ENCODE measurements around the gene LARGE1. TPM values are rescaled to one million over a fixed set of nuclear protein-coding genes. Genes with fewer than 3 reads are reported as not detected.
A peak's percentile ranks its signal among the peaks of the same experiment; 100 is the strongest.

Gene LARGE1
- total RNA-seq, 4 donors from 2014 or later = 11.8 to 33.2 (median 22.6) TPM

DNA sequence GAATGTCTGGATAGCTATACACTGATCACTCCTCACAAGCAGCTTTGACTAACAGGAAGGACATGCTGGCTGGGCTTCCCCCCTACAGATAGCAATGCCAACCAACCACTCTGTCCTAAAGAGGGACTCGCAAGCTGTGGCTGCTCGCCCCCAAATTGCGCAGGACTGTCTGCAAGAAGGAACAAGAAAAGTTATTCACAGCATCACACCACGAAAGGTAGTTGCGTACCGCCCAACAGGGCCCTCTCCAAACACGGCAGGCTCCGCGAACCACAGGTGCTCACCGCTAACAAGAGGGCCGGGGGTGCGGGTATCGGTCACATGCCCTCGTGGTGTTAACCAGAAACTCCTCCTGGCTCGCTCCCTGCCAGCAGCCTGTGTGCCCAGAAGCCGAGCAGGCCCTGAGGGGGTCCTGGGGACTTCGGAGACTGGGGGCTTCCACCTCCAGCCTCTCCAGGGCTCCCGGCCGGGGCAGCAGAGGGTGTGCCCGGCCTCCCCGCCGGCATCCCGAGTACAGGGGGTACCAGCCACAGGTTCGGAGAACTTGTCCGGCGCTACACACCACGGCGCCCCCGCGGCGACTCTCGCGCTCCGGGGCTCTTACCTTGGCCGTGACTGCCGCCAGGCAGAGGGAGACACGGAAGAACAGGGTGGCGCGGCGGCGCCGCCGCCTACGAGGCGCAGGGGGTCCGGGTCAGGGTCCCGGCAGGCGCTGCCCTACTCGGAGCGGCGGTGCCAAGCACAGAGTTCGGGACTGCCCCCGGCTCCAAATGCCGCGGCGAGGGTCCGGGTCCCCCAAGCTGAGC lies 682 bp downstream of the LARGE1 start:
- 0 to 1% methylated on average over 22 to 30 of the region's 57 CpGs for WGBS, 2 donors
- TF ChIP-seq, protein P1, sequence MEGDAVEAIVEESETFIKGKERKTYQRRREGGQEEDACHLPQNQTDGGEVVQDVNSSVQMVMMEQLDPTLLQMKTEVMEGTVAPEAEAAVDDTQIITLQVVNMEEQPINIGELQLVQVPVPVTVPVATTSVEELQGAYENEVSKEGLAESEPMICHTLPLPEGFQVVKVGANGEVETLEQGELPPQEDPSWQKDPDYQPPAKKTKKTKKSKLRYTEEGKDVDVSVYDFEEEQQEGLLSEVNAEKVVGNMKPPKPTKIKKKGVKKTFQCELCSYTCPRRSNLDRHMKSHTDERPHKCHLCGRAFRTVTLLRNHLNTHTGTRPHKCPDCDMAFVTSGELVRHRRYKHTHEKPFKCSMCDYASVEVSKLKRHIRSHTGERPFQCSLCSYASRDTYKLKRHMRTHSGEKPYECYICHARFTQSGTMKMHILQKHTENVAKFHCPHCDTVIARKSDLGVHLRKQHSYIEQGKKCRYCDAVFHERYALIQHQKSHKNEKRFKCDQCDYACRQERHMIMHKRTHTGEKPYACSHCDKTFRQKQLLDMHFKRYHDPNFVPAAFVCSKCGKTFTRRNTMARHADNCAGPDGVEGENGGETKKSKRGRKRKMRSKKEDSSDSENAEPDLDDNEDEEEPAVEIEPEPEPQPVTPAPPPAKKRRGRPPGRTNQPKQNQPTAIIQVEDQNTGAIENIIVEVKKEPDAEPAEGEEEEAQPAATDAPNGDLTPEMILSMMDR (IDR thresholded peaks at IDR 0.05) = no peak
- TF ChIP-seq POLR2A (IDR thresholded peaks at IDR 0.05) = no peak
- intact Hi-C loops (cut with DNase I; ENCODE audit: low total_unique reads) = loop anchor here (10.0 kb wide), 1 partner anchor 1105 kb away; no protein-coding TSS in a partner anchor
- peak; percentile 26 to 87 for DNase-seq (ENCODE audit: low spot score in 2 of 2)
- peak overlapping the region; percentile 65 for H3K4me3 ChIP-seq (ENCODE audit: low read depth, poor library complexity, severe bottlenecking)

DNA sequence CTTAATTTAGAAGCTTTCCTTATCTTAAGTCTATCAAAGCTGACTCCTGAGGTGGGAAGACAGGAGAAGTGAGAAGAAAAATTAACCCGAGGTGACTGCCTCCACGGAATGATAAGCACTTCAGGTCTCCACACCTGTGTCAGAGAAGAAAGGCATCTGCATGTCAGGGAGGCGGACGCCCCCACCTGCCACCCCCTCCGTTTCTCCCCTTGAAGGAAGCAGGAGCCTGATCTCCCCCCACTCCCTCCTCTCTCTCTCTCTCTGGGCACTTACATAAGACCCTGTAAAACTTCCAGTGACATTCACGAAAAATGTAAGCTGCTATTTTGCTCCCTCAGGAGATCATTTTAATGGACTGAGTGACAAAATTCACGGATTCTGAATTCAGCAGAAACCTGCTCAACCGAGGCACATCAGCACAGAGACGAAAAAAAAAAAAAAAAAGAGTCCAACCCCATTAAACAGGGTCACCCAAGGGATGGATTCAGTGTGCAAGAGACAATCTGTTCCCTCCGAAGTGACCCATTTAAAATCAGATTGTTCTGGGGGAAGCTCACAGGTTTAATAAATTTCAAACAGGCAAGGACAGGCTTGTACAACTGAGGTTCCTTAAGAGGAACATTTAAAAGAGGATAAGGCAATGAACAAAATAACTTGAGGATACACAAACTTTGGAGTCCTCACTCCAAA lies 1.5 kb downstream of the LARGE1 start:
- 54 to 59% methylated on average over 10 of the region's 10 CpGs for WGBS, 2 donors
- intact Hi-C loops (cut with DNase I; ENCODE audit: low total_unique reads) = no loop called here
- DNase-seq (ENCODE audit: low spot score in 2 of 2) = no peak
- no peak for TF ChIP-seq POLR2A (IDR thresholded peaks at IDR 0.05)
- TF ChIP-seq, protein P1 (IDR thresholded peaks at IDR 0.05) = no peak
- peak overlapping the region; percentile 65 for H3K4me3 ChIP-seq (ENCODE audit: low read depth, poor library complexity, severe bottlenecking)

DNA sequence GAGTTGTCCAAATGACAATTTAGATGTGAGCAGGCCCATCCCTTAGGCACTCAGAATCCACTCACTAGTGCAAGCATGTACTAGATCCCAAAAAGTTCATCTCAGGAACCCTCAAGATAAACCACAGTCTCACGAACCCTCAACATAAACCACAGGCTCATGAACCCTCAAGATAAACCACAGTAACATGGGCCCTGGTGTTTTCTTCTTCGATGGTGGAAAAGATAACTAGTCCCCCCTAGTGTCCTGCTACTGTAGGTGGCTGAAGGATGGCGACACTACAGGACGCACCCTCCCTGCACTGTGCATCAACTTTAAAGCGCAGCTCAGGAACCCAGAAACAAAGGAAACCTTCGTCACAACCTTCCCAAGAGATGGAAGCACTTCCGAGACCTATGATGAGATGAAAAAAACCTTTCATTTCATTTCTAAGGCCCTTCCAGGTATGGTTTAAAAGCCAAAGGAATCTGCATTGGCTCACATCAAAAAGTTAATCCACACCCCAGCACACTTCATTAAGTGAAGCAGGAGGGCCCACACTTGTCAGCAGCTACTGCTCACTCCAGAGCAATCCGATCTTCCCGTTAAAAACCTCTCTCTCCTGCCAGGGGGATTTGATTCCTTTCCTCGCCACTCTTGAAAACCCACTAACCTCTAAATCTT lies 2.4 kb downstream of the LARGE1 start:
- intact Hi-C loops (cut with DNase I; ENCODE audit: low total_unique reads) = no loop called here
- WGBS, 2 donors = 54 to 65% methylated on average over 10 of the region's 10 CpGs
- no peak for DNase-seq (ENCODE audit: low spot score in 2 of 2)
- H3K4me3 ChIP-seq (ENCODE audit: low read depth, poor library complexity, severe bottlenecking) = no peak overlapping the region
- TF ChIP-seq, protein P1 (IDR thresholded peaks at IDR 0.05) = no peak
- TF ChIP-seq POLR2A (IDR thresholded peaks at IDR 0.05) = no peak

DNA sequence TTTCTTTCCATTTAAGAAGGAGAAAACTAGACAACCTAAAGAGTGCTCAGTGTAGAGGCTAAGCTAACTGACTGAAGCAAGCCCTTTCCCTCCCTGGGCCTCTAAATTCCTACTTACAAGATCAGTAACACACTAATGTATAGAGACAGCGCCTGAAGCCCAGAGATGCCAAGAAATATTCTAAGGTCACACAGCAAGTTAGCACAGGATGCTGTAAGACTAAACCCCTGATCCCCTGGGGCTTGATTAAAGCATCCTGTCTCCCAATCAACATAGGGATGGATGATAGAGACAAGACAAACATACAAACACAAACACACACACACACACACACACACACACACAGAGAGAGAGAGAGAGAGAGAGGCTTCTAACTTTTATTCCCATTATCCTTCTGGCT lies 5.6 kb downstream of the LARGE1 start:
- intact Hi-C loops (cut with DNase I; ENCODE audit: low total_unique reads) = no loop called here
- TF ChIP-seq POLR2A (IDR thresholded peaks at IDR 0.05) = no peak
- TF ChIP-seq, protein P1 (IDR thresholded peaks at IDR 0.05) = no peak
- 100% methylated on average over 1 of the region's 1 CpG for WGBS, 2 donors
- DNase-seq (ENCODE audit: low spot score in 2 of 2) = no peak
- H3K4me3 ChIP-seq (ENCODE audit: low read depth, poor library complexity, severe bottlenecking) = no peak overlapping the region

DNA sequence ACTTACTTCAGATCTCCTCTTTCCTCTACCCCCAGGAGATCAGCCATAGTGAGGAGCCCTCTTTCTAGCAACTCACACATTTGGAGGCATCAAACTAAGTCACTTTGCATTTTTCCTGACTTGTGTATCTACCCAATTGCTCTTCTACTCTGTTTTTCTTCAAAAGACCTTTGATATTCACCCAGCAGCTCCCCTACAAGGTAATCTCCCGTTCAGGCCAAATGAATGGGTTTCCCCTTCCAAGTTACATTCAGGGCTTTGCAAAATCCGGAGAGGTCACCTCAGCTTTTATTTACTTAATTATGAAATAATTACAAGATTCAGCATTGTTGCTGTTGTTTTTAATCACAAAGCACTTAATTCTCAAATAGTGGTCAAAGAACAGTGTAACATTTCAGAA lies 6.1 kb downstream of the LARGE1 start:
- WGBS, 2 donors = 94 to 95% methylated on average over 2 of the region's 2 CpGs
- no peak for DNase-seq (ENCODE audit: low spot score in 2 of 2)
- TF ChIP-seq POLR2A (IDR thresholded peaks at IDR 0.05) = no peak
- TF ChIP-seq, protein P1 (IDR thresholded peaks at IDR 0.05) = no peak
- no peak overlapping the region for H3K4me3 ChIP-seq (ENCODE audit: low read depth, poor library complexity, severe bottlenecking)
- intact Hi-C loops (cut with DNase I; ENCODE audit: low total_unique reads) = no loop called here
